ENCODE results near the gene STK25.

Gene STK25

DNA sequence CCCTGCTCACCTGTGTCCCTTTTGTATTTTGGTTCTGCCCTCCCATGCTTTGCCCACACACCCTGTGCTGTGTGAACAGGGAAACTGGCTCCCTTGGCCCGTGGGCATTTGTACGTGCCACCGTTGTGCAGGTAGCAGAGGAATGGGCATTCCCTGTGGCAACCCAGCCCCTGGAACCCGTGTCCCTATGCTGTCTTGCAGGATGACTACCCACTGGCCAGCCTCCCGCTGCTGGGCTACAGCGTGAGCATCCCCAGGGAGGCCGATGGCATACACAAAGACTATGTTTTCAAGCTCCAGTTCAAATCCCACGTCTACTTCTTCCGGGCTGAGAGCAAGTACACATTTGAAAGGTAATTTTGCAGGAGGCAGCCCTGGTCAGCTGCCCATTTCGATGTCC, 15.3 kb downstream of the STK25 start:
- DNase-seq (ENCODE audit: low read depth in 2 of 2), result no peak

DNA sequence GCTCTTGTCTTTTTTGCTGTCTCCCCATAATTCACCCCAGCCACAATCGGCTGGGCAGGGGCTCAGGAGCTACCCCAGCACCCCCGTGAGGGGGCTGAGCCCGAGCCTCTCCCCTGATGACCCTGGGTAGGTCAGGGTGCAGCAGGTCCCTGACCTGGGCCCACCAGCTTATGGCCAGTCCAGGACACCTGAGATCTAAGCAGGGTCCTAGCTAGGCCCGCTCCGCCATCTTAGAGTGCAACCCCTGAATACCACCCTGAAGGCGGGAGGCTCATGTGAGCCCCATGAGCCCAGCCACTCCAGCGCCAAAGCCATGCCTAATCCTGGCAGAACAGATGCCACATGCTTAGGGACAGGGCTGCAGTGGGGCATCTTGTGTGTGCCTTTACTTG, 16.2 kb downstream of the STK25 start:
- no peak for DNase-seq (ENCODE audit: low read depth in 2 of 2)

DNA sequence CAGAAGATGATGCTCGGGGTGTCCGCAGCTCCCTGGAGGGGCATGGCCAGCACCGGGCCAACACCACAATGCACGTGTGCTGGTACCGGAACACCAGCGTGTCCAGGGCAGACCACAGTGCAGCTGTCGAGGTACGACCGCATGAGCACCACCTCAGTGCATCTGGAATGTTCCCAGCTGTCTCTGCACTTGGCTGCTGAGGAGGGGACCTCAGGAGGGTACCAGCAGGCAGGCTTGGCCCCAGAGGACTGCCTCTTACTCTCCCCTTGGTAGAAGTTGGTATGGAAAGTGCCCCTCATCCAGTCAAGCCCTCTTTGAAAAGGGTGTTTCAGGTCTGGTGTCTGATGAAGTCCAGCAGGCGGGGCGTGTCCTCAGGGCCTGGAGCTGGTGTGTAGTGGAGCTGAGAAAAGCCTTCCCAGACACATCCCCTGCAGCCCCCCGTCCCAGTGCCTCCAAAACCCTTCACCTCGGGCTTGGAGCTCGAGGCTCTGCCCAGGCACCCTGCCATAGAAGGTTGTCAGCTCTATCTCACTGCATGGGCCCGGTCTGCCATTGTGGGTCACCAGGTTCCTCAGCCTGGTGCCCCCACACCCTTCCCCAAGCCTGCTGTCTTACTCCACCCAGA, 16.7 kb downstream of the STK25 start:
- no peak for DNase-seq (ENCODE audit: low read depth in 2 of 2)

- no peak for DNase-seq (ENCODE audit: low read depth in 2 of 2)
Measured at GRCh38 chr2:241490825-241491506, 17.4 kb downstream of the STK25 start.

DNA sequence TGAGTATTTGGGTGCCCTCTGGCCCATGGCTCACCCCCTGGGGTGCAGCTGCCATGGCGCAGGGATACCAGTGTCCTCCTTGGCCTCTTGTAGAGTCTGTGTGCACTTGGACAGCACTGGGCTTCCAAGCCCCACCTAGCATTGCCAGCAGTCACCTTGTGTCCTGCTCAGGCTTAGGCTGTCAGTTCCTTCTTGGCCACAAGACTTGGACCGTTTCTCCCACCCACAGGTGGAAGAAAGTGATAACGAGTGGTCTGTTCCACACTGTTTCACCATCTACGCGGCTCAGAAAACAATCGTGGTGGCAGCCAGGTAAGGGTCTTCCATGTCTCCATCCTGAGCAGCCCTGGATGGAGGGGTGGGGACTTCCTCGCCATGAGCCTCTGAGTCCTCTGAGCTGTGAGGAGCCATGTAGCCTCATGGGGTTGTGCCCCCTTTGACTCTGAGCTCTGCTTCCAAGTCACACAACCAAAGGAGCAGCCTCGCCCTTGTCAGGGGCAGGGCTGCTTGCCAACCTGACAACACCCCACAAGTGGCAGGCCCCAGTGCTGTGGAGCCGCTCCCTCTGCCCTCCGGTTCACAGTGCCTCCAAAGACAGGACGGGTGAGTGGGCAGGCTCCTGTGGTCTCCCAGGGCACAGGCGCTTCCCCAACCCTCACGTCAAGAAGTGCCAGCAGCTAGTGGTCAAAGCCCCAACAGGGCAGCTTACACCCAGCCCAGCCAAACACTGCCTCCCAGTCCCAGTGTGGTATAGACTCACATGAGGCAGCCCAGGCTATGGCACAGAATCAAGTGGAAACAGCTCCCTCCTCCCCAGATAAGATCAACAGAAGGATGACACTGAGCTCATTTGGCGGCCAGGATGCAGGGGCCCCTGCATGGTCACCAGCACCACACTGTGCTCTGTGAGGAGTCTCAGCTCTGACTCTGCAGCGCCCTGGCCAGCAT, 18.4 kb downstream of the STK25 start:
- DNase-seq (ENCODE audit: low read depth in 2 of 2), result no peak

DNA sequence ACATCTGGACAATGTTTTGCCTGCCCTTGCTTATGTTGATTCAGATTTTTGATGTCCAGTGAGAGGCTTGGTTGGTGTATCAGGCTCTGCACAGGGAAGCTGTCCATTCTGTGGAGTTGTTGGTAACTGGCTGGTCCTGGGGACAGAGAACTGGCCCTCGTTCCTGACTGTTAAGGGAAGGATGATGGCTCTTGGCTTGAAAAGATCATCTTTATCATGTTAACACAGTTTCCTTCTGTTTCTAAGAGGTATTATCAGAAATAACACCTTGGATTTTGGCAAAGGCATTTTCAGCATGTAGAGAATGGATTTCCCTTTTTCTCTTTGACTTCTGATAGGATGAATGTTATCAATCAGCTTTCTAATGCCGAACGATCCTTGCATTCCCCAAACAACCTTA, 19.3 kb downstream of the STK25 start:
- DNase-seq (ENCODE audit: low read depth in 2 of 2), result no peak

DNA sequence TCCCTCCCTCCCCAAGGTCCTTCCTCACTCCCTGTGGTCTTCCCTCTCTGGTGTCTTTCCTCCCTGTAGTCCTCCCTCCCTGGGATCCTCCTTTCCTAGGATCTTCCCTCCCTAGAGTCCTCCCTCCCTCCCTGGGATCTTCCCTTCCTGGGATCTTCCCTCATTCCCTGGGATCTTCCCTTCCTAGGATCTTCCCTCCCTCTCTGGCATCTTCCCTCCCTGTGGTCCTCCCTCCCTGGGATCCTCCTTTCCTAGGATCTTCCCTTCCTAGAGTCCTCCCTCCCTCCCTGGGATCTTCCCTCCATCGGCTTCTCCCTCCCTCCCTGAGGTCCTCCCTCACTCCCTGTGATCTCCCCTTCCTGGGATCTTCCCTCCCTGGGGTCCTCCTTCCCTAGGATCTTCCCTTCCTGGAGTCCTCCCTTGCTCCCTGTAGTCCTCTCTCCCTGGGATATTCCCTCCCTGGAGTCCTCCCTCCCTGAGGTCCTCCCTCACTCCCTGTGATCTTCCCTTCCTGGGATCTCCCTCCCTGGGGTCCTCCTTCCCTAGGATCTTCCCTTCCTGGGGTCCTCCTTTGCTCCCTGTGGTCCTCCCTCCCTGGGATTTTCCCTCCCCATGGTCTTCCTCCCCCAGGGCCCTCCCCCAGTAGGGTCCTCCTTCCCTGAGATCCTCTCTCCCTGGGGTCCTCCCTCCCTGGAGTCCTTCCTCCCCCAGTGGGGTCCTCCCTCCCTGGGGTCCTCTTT, 23.0 kb downstream of the STK25 start:
- no peak for DNase-seq (ENCODE audit: low read depth in 2 of 2)

GRCh38 chr2:241483305-241483704, 25.1 kb downstream of the STK25 start:
- no peak for DNase-seq (ENCODE audit: low read depth in 2 of 2)

DNA sequence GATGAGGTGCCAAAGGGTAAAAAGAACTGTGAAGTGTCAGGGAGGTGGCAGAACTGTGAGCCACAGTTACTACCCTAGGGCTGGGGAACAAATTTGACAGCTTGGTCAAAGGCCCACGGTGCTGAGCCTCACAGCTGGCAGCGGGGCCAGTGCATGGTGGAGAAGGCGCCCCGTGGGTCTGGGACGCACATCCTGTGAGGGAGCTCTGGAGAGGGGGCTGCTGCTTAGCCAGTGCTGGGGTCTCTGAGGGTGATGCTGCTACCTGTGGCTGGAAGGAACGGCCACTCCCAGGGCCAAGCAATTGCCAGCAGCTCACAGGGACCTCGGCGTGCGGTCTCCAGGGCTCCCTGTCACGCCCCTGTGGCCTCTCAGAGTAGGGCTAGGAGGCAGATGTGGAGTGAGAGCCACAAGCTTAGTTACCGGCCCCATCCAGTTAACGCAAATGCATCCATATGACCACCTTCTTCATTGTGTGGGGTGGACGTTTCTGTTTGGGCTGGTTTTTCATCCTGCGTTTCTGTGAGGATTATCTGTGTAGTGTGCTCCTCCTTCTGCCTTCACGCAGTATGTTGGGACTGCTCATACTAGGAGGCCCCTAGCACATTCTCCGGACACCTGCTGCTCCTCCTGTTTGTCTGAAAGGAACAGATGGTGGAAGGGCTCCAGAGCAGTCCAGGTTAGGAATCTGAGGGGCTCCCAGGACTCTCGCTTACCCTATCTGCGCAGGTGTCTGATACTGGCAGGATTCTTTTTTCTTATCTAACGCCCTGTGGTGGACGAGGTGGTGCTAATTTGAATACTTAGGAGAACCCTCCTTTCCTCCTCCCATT, 26.0 kb downstream of the STK25 start:
- DNase-seq (ENCODE audit: low read depth in 2 of 2), result no peak

- no peak for DNase-seq (ENCODE audit: low read depth in 2 of 2)
Measured at GRCh38 chr2:241481687-241482086, 26.7 kb downstream of the STK25 start.

- no peak for DNase-seq (ENCODE audit: low read depth in 2 of 2)
Measured at GRCh38 chr2:241479026-241479898, 29.1 kb downstream of the STK25 start.

- no peak for DNase-seq (ENCODE audit: low read depth in 2 of 2)
Measured at GRCh38 chr2:241478166-241478565, 30.2 kb downstream of the STK25 start.

GRCh38 chr2:241475267-241475666, 33.1 kb downstream of the STK25 start:
- DNase-seq (ENCODE audit: low read depth in 2 of 2), result no peak

GRCh38 chr2:241473399-241473798, 35.0 kb downstream of the STK25 start:
- DNase-seq (ENCODE audit: low read depth in 2 of 2), result no peak

- DNase-seq (ENCODE audit: low read depth in 2 of 2), result no peak
Measured at GRCh38 chr2:241469746-241470145, 38.6 kb downstream of the STK25 start.

DNA sequence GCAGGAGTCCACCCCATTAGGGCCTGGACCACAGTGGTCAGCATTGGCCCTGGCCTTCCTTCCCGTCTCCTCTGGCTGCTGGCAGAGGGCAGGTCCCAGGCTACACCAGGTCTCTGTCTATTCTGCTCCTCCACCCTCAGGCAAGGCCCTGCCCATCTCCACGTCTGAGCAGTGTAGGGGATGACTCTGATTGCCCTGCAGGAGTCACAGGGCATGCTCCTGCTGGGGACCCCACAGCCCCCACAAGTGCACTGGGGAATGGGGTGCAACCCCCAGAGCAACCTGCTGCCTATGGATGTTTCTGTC, 40.0 kb downstream of the STK25 start:
- DNase-seq (ENCODE audit: low read depth in 2 of 2), result no peak

GRCh38 chr2:241467777-241468475, 40.5 kb downstream of the STK25 start:
- no peak for DNase-seq (ENCODE audit: low read depth in 2 of 2)

- DNase-seq (ENCODE audit: low read depth in 2 of 2), result no peak
Measured at GRCh38 chr2:241466230-241466629, 42.2 kb downstream of the STK25 start.

- DNase-seq (ENCODE audit: low read depth in 2 of 2), result no peak
Measured at GRCh38 chr2:241465543-241465942, 42.8 kb downstream of the STK25 start.

Data from stimulated activated CD8-positive, alpha-beta memory T cell treated with anti-CD3 and anti-CD28 coated beads, Interleukin-2, amount 100 ng/mL, for 1 hour (primary cell).